MM.1S (cell line): Measurements from ENCODE around the gene UGT1A7.

Source experiments
- DNase-seq: peaks from one replicate; pipeline ENCODE4 v3.0.0-alpha.2; 2015
- H2AFZ ChIP-seq: fragments of 300-600 bp; sonication (generic); 2 replicates; pipeline ENCODE4 v1.6.0; 2016; ENCODE audit warnings: antibody characterized with exemption, low read length
- H3F3A ChIP-seq: fragments of 300-600 bp; sonication (generic); 2 replicates; pipeline ENCODE4 v1.6.1; 2016; ENCODE audit warnings: mild to moderate bottlenecking, antibody characterized with exemption, low read length, moderate library complexity, mixed read lengths; ENCODE audit not compliant: insufficient read depth
- H3K27ac ChIP-seq: fragments of 300-600 bp; sonication (generic); 2 replicates; pipeline ENCODE4 v1.5.1; 2016; ENCODE audit warnings: mild to moderate bottlenecking, low read length
- H3K27me3 ChIP-seq: fragments of 300-600 bp; sonication (generic); replicated peaks from 2 replicates; pipeline ENCODE4 v1.6.0; 2016; ENCODE audit warnings: low read length; ENCODE audit not compliant: insufficient read depth
- H3K36me3 ChIP-seq: fragments of 300-600 bp; sonication (generic); replicated peaks from 2 replicates; pipeline ENCODE4 v1.6.1; 2016; ENCODE audit warnings: mild to moderate bottlenecking, low read length, mixed read lengths; ENCODE audit not compliant: insufficient read depth
- H3K4me1 ChIP-seq: fragments of 300-600 bp; sonication (generic); 2 replicates; pipeline ENCODE4 v1.6.1; 2016; ENCODE audit warnings: low read length, mixed read lengths
- H3K4me2 ChIP-seq: fragments of 300-600 bp; sonication (generic); 2 replicates; pipeline ENCODE4 v1.6.0; 2016; ENCODE audit warnings: low read depth, low read length
- H3K4me3 ChIP-seq: fragments of 300-600 bp; sonication (generic); 2 replicates; pipeline ENCODE4 v1.5.1; 2016; ENCODE audit warnings: low read length, mixed read lengths
- H3K79me2 ChIP-seq: fragments of 300-600 bp; sonication (generic); 2 replicates; pipeline ENCODE4 v1.6.1; 2016; ENCODE audit warnings: mixed run types, low read length, mixed read lengths
- H3K9ac ChIP-seq: fragments of 300-600 bp; sonication (generic); 2 replicates; pipeline ENCODE4 v1.6.1; 2016; ENCODE audit warnings: low read length, mixed read lengths
- H3K9me2 ChIP-seq: fragments of 300-600 bp; sonication (generic); replicated peaks from 2 replicates; pipeline ENCODE4 v1.6.1; 2016; ENCODE audit warnings: mild to moderate bottlenecking, low read length, mixed read lengths; ENCODE audit not compliant: insufficient read depth
- H3K9me3 ChIP-seq: fragments of 300-600 bp; sonication (generic); replicated peaks from 2 replicates; pipeline ENCODE4 v1.6.1; 2016; ENCODE audit warnings: mild to moderate bottlenecking, low read length, mixed read lengths; ENCODE audit not compliant: insufficient read depth
- H4K20me1 ChIP-seq: fragments of 300-600 bp; sonication (generic); 2 replicates; pipeline ENCODE4 v1.6.1; 2016; ENCODE audit warnings: mild to moderate bottlenecking, low read length, moderate library complexity, mixed read lengths; ENCODE audit not compliant: insufficient read depth
- EZH2 ChIP-seq: fragments of 300-600 bp; sonication (generic); optimal IDR thresholded peaks from 2 replicates; pipeline ENCODE3; 2017; ENCODE audit warnings: low read depth, mild to moderate bottlenecking, antibody characterized with exemption, low read length, mixed read lengths
- EZH2phosphoT487 ChIP-seq: fragments of 300-600 bp; sonication (generic); IDR thresholded peaks from 2 replicates; pipeline ENCODE4 v1.6.1; 2018; ENCODE audit warnings: antibody characterized with exemption, low read length
- TF ChIP-seq, protein P1 (sequence below): fragments of 300-600 bp; sonication (generic); IDR thresholded peaks from 2 replicates; pipeline ENCODE4 v1.5.1; 2016; ENCODE audit warnings: antibody characterized with exemption, low read length, mixed read lengths

Gene UGT1A7

DNA sequence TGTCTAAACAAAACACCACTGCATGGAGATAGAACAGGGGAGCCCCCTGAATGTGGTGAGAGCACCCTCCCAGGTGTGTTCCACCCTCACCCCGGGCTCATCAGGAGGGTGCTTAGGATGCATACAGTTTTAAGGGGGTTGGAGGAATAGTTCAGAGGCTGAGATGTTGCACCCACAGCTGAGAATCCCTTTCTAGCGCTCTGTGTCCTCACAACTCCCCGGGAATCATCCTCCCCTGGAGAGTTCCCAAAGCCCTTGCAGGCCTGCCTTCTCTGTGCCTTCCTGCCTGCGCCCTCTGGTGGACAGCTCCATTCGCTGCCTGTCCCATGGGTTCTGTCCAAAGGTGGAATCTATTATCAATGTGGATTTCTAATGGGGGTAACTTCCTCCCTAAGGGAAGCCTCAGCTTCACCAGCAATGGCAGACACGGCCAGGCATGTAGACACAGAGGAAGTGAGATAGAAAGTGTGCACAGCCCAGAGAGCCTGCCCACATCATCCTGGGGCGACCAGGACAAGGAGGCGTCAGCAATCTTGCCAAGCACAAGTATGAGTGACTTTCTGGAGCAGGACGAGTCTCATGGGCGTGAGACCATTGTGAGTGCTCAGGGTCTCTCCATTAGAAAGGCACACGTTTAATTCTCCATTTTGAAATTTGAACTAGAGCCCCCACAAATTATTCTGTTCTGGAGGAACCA, 29.8 kb downstream of the UGT1A7 start:
- no peaks in the 10 kb centered on the region for H3K9me3 ChIP-seq
- DNase-seq = peak; percentile 61
- no peak overlapping the region for H3K27ac ChIP-seq
- no peak overlapping the region for H2AFZ ChIP-seq
- H3K9ac ChIP-seq = no peak overlapping the region
- H3K36me3 ChIP-seq = no peaks in the 10 kb centered on the region
- no peak overlapping the region for H3K4me2 ChIP-seq
- no peak overlapping the region for H3K4me3 ChIP-seq
- no peaks in the 10 kb centered on the region for H3K9me2 ChIP-seq
- no peaks in the 10 kb centered on the region for H4K20me1 ChIP-seq
- H3K79me2 ChIP-seq = no peaks in the 10 kb centered on the region
- no peaks in the 10 kb centered on the region for H3K27me3 ChIP-seq
- H3F3A ChIP-seq = no peaks in the 10 kb centered on the region
- TF ChIP-seq EZH2phosphoT487 (no peak), EZH2 (no peak)
- TF ChIP-seq, protein P1, sequence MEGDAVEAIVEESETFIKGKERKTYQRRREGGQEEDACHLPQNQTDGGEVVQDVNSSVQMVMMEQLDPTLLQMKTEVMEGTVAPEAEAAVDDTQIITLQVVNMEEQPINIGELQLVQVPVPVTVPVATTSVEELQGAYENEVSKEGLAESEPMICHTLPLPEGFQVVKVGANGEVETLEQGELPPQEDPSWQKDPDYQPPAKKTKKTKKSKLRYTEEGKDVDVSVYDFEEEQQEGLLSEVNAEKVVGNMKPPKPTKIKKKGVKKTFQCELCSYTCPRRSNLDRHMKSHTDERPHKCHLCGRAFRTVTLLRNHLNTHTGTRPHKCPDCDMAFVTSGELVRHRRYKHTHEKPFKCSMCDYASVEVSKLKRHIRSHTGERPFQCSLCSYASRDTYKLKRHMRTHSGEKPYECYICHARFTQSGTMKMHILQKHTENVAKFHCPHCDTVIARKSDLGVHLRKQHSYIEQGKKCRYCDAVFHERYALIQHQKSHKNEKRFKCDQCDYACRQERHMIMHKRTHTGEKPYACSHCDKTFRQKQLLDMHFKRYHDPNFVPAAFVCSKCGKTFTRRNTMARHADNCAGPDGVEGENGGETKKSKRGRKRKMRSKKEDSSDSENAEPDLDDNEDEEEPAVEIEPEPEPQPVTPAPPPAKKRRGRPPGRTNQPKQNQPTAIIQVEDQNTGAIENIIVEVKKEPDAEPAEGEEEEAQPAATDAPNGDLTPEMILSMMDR = peak; percentile 90
- H3K4me1 ChIP-seq = no peaks in the 10 kb centered on the region

DNA sequence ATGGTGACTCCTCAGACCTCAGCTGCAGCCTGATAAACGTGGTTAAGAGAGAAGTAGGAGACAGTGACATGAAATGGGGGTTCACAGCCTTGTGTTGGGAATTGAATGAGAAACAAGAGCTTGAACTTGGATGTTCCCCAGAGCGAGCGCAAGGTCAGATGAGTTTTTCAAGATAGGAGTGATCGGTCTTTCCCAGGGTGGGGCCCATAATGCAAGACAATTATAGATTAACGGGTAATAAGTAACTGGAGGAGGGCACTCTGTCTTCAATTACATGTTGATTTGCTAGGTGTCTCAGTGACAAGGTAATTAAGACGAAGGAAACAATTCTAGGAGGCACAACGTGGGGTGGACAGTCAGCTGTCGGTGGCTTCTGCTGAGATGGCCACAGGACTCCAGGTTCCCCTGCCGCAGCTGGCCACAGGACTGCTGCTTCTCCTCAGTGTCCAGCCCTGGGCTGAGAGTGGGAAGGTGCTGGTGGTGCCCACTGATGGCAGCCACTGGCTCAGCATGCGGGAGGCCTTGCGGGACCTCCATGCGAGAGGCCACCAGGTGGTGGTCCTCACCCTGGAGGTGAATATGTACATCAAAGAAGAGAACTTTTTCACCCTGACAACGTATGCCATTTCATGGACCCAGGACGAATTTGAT, 31.0 kb downstream of the UGT1A7 start, which contains the start of gene UGT1A5:
TSS of gene UGT1A5 (plus strand) at position 297 of the 651 bp plus-strand sequence. CDS start at position 382, 85 bp downstream.
- no peaks in the 10 kb centered on the region for H4K20me1 ChIP-seq
- H3K27me3 ChIP-seq = no peaks in the 10 kb centered on the region
- no peak within 1 kb of the TSS for H3K27ac ChIP-seq
- no peak for DNase-seq
- TF ChIP-seq EZH2phosphoT487 (no peak), EZH2 (no peak)
- TF ChIP-seq, protein P1 = no peak
- H3K4me2 ChIP-seq = no peak within 1 kb of the TSS
- no peaks in the 10 kb centered on the region for H3K9me2 ChIP-seq
- H3K79me2 ChIP-seq = no peaks in the 10 kb centered on the region
- H3K36me3 ChIP-seq = no peaks in the 10 kb centered on the region
- no peaks in the 10 kb centered on the region for H3F3A ChIP-seq
- no peak within 1 kb of the TSS for H2AFZ ChIP-seq
- H3K4me3 ChIP-seq = no peak within 1 kb of the TSS
- H3K4me1 ChIP-seq = no peaks in the 10 kb centered on the region
- no peaks in the 10 kb centered on the region for H3K9me3 ChIP-seq
- no peak within 1 kb of the TSS for H3K9ac ChIP-seq

DNA sequence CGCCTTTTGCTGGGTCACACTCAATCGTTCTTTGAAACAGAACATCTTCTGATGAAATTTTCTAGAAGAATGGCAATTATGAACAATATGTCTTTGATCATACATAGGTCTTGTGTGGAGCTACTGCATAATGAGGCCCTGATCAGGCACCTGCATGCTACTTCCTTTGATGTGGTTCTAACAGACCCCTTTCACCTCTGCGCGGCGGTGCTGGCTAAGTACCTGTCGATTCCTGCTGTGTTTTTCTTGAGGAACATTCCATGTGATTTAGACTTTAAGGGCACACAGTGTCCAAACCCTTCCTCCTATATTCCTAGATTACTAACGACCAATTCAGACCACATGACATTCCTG, 31.5 kb downstream of the UGT1A7 start:
- Histone ChIP-seq H2AFZ (no peak overlapping the region), H3K79me2 (no peaks in the 10 kb centered on the region), H3K9me3 (no peaks in the 10 kb centered on the region), H3F3A (no peaks in the 10 kb centered on the region), H3K9ac (no peak overlapping the region), H3K9me2 (no peaks in the 10 kb centered on the region), H3K4me2 (no peak overlapping the region), H3K4me1 (no peaks in the 10 kb centered on the region), H3K27ac (no peak overlapping the region), H3K4me3 (no peak overlapping the region), H3K36me3 (no peaks in the 10 kb centered on the region), H3K27me3 (no peaks in the 10 kb centered on the region), H4K20me1 (no peaks in the 10 kb centered on the region)
- TF ChIP-seq, protein P1 = no peak
- TF ChIP-seq EZH2phosphoT487 = no peak
- TF ChIP-seq EZH2 = no peak
- no peak for DNase-seq
